Activated naive CD4-positive, alpha-beta T cell treated with anti-CD3 and anti-CD28 coated beads for 36 hours (primary cell): Measurements from ENCODE around the gene GDAP1L1. TPM values are rescaled to one million over a fixed set of nuclear protein-coding genes. Genes with fewer than 3 reads are reported as not detected.
A peak's percentile ranks its signal among the peaks of the same experiment; 100 is the strongest.
"Not testable (repeated sequence)": the region's sequence is repeated elsewhere in the genome, so short reads cannot be mapped to it uniquely, and the experiment has no call there.

Source experiments
- CTCF ChIA-PET: fragments of 350-600 bp; sonication (Branson Sonifier 250); formaldehyde crosslinking; loops from one replicate; lab custom pipeline; 2021; ENCODE audit warnings: antibody characterized with exemption; lab: Charles Lee
- DNase-seq: peaks from one replicate; pipeline ENCODE4 v3.0.0-alpha.2; 2020
- H3K27ac Mint-ChIP-seq: one replicate; pipeline ENCODE4 v1.8.0; 2021; ENCODE audit warnings: mild to moderate bottlenecking, mixed read lengths
- H3K27me3 Mint-ChIP-seq: one replicate; pipeline ENCODE4 v1.8.0; 2021; ENCODE audit warnings: low read depth, mixed read lengths
- H3K36me3 Mint-ChIP-seq: one replicate; pipeline ENCODE4 v1.8.0; 2021; ENCODE audit warnings: low read depth, mixed read lengths
- H3K4me1 Mint-ChIP-seq: one replicate; pipeline ENCODE4 v1.8.0; 2021; ENCODE audit warnings: low read depth, mixed read lengths
- H3K4me3 Mint-ChIP-seq: one replicate; pipeline ENCODE4 v1.8.0; 2021; ENCODE audit warnings: mild to moderate bottlenecking, moderate library complexity, mixed read lengths
- H3K9me3 Mint-ChIP-seq: one replicate; pipeline ENCODE4 v1.8.0; 2021; ENCODE audit warnings: mixed read lengths
- intact Hi-C: fragments of 100-400 bp; cut with micrococcal nuclease; formaldehyde crosslinking; loops from one replicate; pipeline ENCODE4 v1.15.1; 2023
- total RNA-seq, 2 experiments: library from RNA; stranded (reverse); gene quantifications; one replicate each; pipeline ENCODE4 v1.2.3, GENCODE V29; 2021

GDAP1L1 gene
- total RNA-seq, 2 experiments from 2014 or later, result 0.27 to 0.50 TPM

DNA sequence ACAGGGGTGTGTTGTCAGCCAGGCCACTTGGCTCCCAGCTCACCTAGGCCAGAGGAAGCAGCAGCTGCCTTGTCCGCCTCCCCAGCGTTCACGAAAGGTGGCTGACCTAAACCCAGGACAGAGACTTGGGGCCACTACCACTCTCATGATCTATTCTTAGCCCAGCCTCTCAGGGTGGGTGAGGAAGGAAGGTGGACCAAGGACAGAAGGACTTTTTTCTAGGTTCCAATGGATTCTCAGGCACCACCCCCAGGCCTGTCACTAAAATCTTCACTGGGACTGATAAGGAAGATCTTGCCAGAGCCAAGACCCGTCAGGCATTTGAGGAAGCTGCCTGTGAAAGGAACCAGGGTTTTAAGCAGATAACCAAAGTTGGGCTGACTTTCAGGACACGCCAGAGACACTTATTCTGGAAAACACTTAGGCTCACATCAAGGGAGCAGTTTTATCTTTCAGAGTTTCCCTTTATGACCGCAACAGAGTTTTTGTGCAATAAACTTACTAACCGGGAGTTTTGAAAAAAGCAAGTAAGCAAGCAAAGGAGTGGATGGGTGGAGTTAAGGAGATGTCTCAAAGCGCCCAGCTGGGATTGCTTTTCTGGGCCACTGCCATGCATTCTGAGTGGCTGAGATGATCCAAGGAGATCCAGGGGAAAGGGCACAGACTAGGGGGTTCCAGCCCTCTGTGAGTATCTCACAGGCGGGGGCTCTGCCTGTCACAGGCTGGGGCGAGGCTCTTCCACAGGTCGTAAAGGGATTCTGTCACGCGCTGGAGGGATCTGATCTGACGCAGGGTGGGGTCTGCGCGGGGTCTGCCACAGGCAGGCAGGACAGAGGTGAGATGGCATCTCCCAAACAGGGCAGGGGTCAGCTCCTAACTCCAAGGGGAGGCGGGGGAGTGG is 62.9 kb downstream of the GDAP1L1 start:
- intact Hi-C loops, result loop anchor here (5.0 to 10.0 kb wide), 3 partner anchors 152 to 305 kb away; partner anchors contain the start of gene TTPAL
- peak; percentile 24 for DNase-seq
- CTCF ChIA-PET, result interaction anchor here (0.6 to 9.3 kb wide), 16 partner anchors 12 to 301 kb away, joined by 3 to 377 read pairs (median 5); no protein-coding TSS in a partner anchor
- H3K36me3 Mint-ChIP-seq, result no peaks in the 10 kb centered on the region
- H3K9me3 Mint-ChIP-seq, result no peaks in the 10 kb centered on the region
- peak overlapping the region; percentile 90 for H3K4me3 Mint-ChIP-seq
- H3K4me1 Mint-ChIP-seq, result peaks cover 18% of the 10 kb centered on the region
- H3K27me3 Mint-ChIP-seq, result no peaks in the 10 kb centered on the region
- peak overlapping the region; percentile 76 for H3K27ac Mint-ChIP-seq

DNA sequence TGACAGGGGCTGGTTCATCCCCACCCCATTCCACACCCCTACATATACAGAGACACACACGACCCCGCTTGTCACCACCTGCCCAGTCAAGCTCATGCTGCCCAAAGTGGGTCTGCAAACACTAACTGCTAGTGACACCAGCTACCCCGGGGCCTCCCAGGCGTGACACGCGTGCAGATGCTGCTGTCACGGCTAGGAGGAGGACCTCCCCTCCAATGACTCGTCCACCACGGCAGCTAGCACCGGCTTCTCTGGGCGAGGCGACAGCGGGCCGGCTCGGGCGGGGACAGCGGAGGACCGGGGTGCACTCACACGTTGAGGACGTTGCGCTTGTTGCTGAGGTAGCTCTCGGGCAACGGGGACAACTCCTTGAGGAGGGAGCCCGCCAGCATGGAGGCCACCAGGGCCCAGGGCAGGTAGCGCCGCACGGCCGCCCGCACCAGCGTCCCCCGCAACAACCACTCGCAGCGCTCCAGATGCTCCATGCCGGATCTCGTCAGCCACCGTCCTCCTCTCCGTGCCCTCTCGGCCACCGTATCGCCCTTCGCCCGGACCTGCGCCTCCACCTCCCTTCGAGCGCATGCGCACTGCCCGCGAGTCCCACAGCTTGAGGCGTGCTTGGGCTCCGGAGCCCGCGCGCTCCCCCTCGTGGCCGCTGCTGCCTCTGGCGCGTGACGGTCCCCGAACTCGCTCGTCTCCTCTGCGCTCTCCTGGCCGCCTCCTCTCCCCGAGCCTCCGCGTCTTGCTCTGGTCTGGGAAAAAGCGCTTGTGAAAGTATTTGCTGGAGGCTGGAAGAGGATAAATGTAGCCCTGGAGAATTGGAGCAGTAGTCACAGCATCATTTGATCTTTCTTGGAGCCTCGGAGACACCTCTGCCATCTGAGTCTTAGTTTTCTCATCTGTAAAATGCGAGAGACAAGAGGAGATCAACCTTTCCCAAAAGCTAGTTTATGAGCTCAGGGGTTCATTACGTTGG is 63.8 kb downstream of the GDAP1L1 start, which contains the start of gene FITM2:
Gene FITM2, minus strand, starts transcription at position 539 of the 976 bp plus-strand sequence. Its CDS starts 54 bp downstream, at position 485.
- Mint-ChIP-seq H3K36me3 (no peaks in the 10 kb centered on the region), H3K27ac (peak within 1 kb of the TSS; percentile 76), H3K9me3 (no peaks in the 10 kb centered on the region), H3K4me3 (peak within 1 kb of the TSS; percentile 90), H3K4me1 (peaks cover 18% of the 10 kb centered on the region), H3K27me3 (no peaks in the 10 kb centered on the region)
- intact Hi-C loops, result loop anchor here (1.0 to 10.0 kb wide), 6 partner anchors 75 to 304 kb away; partner anchors contain the start of gene TTPAL
- DNase-seq, result peak; percentile 97
- CTCF ChIA-PET, result interaction anchor here (0.6 to 9.3 kb wide), 26 partner anchors 9 to 423 kb away, joined by 3 to 377 read pairs (median 4); no protein-coding TSS in a partner anchor

DNA sequence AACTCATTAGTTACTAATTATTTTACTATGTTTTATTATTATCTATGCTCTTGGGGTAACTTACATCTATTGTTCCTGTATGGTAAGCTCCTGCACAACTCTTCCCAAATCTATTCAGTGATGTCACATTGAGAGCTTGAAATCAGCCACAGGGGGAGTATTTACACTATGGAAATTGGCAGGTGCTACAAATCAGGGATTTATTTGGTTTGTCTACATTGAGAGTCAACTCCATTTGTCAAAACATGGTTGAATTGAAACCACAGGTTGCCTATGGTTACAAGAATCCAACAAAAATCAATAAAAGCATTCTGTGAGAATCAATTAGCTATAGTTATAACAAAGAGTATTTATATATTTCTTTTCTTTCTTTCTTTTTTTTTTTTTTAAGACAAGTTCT is 67.8 kb downstream of the GDAP1L1 start:
- no peak for DNase-seq
- CTCF ChIA-PET, result interaction anchor here (9.3 kb wide), 1 partner anchor 99 kb away, joined by 377 read pairs; no protein-coding TSS in a partner anchor
- intact Hi-C loops, result loop anchor here (5.0 to 10.0 kb wide), 3 partner anchors 147 to 300 kb away; partner anchors contain the start of gene TTPAL
- Mint-ChIP-seq H3K27ac (no peak overlapping the region), H3K9me3 (no peaks in the 10 kb centered on the region), H3K4me3 (no peak overlapping the region), H3K4me1 (peaks cover 11% of the 10 kb centered on the region), H3K36me3 (no peaks in the 10 kb centered on the region), H3K27me3 (no peaks in the 10 kb centered on the region)

DNA sequence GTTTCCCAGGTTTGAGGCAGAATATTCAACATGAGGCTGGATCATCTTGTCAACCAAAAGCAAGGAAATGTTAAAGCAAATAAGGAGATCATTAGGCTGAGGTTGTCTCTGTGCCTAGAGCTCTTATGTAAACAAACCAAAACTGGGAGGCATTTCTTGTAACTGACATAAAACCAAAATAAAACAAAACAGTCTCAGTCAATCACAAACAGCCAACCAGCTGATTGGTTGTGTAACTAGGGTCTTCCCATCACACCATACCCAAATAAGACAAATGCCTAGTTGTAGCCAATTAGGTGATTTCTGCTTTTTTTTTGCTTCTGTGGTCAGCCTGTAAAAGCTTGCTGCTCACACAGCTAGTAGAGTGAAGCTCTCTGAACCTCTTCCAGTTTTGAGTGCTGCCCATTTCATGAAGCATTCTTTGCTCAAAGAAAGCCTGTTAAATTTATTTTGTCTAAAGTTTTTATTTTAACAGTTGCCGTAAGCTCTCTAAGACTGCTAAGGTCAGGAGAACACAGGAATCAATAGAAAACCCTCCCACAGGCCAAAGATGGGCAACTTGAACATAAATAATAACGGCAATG is 72.8 kb downstream of the GDAP1L1 start:
- DNase-seq, result no peak
- Mint-ChIP-seq H3K27ac (no peak overlapping the region), H3K36me3 (no peaks in the 10 kb centered on the region), H3K4me1 (no peaks in the 10 kb centered on the region), H3K9me3 (no peaks in the 10 kb centered on the region), H3K4me3 (no peak overlapping the region), H3K27me3 (no peaks in the 10 kb centered on the region)
- intact Hi-C loops, result loop anchor here (10.0 kb wide), 1 partner anchor 295 kb away; no protein-coding TSS in a partner anchor
- CTCF ChIA-PET, result interaction anchor here (0.5 to 1.9 kb wide), 8 partner anchors 9 to 177 kb away, joined by 3 to 13 read pairs (median 4); partner anchors contain the start of gene FITM2

DNA sequence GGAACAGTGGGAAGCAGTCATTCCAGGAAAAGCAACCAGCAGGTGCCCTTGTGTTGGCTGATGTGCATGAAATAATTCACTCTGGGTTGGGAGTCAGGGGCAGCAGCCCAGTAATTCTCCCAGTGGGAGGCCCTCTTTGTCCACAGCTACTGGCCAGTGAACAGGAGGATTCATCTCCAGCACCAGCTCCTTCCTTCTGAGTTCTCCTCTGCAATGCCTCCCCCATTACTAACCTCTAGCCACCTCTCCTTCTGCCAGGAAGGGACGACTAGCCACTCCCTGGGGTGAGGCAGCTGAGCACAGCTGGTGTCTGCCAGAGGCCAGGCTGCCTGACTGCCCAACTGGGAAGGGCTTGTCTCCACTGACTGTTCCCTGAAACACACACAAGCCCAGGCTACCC is 77.2 kb downstream of the GDAP1L1 start:
- DNase-seq, result no peak
- intact Hi-C loops, result no loop called here
- no peaks in the 10 kb centered on the region for H3K36me3 Mint-ChIP-seq
- H3K27me3 Mint-ChIP-seq, result no peaks in the 10 kb centered on the region
- no peak overlapping the region for H3K27ac Mint-ChIP-seq
- H3K4me1 Mint-ChIP-seq, result no peaks in the 10 kb centered on the region
- H3K9me3 Mint-ChIP-seq, result no peaks in the 10 kb centered on the region
- no peak overlapping the region for H3K4me3 Mint-ChIP-seq
- CTCF ChIA-PET, result interaction anchor here (1.3 kb wide), 1 partner anchor 13 kb away, joined by 4 read pairs; the partner anchor contains the start of gene FITM2

DNA sequence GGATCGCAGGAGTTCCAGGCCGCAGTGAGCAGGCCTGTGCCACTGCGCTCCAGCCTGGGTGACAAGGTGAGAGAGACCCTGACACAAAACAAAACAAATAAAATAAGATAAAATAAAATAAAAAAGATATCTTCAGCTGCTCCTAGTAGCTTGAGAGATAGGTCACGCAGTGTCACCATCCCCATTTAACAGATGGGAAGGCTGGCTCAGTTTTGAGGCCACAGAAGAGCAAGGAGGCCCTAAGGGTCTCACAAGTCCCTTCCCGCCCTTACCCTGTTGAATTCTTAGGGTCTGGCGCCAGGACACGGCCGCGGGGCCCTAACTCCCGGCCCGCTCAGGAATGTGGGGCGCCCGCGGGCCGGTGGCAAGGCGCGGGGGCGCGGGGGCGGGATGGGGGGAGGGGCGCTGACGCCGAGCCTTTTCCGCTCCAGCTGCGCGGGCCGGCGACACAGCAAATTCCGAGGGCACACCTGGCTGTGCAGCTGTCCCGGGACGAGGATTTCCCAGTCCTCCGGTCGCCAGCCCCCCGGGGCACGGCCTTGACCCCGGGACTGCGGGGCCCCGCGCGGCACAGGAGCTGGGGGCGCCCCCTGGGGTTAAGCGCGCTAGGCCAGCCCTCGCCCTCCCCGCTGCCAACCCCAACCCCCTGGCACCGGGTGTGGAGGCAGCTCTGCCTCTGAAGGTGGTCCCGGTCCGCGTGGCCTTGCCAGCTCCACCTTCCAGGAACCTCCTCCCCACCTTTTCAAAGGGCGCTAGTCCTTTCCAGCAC is 79.5 kb downstream of the GDAP1L1 start:
- H3K27ac Mint-ChIP-seq, result no peak overlapping the region
- peak overlapping the region; percentile 18 for H3K4me3 Mint-ChIP-seq
- CTCF ChIA-PET, result interaction anchor here (1.0 to 3.6 kb wide), 4 partner anchors 8 to 284 kb away, joined by 3 to 20 read pairs (median 4); partner anchors contain the start of gene FITM2
- no peaks in the 10 kb centered on the region for H3K36me3 Mint-ChIP-seq
- H3K4me1 Mint-ChIP-seq, result no peaks in the 10 kb centered on the region
- H3K9me3 Mint-ChIP-seq, result no peaks in the 10 kb centered on the region
- no peaks in the 10 kb centered on the region for H3K27me3 Mint-ChIP-seq
- DNase-seq, result peak; percentile 23
- intact Hi-C loops, result no loop called here

DNA sequence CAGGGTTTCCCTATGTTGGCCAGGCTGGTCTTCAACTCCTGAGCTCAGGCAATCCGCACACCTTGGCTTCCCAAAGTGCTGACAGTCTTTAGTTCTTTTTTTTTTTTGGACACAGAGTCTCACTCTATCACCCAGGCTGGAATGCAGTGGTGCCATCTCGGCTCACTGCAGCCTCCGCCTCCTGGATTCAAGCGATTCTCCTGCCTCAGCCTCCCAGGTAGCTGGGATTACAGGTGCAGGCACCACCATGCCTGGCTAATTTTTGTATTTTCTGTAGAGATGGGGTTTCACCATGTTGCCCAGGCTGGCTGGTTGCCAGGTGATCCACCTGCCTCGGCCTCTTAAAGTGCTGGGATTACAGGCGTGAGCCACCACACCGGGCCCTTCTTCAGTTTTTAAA is 80.6 kb downstream of the GDAP1L1 start:
- H3K9me3 Mint-ChIP-seq, H3K27ac Mint-ChIP-seq, H3K27me3 Mint-ChIP-seq, DNase-seq, intact Hi-C loops, H3K4me3 Mint-ChIP-seq, H3K4me1 Mint-ChIP-seq, H3K36me3 Mint-ChIP-seq: not testable (repeated sequence)
- CTCF ChIA-PET, result interaction anchor here (0.9 to 3.6 kb wide), 3 partner anchors 16 to 112 kb away, joined by 3 to 20 read pairs (median 4); partner anchors contain the start of gene FITM2

DNA sequence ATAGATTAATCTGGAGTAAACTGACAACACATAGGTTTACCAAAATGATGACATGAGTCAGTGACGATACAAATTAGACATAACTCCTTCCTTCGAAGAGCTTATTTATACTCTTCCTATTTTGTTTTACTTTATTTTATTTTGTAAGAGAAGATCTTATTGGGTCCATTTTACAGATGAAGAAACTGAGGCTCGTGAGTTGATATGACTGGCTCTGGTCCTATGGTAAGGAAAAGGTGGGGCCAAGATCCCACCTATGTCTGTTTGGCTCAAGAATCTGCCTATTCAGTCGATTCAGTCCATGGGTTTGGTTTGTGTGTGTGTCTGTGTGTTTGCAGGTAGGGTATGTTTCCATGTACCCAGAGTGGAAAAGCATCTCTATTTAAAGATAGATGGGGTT is 81.3 kb downstream of the GDAP1L1 start:
- intact Hi-C loops, result no loop called here
- Mint-ChIP-seq H3K4me1 (no peaks in the 10 kb centered on the region), H3K36me3 (no peaks in the 10 kb centered on the region), H3K9me3 (no peaks in the 10 kb centered on the region), H3K4me3 (no peak overlapping the region), H3K27me3 (no peaks in the 10 kb centered on the region), H3K27ac (no peak overlapping the region)
- DNase-seq, result no peak
- CTCF ChIA-PET, result interaction anchor here (0.9 to 3.6 kb wide), 3 partner anchors 17 to 113 kb away, joined by 3 to 20 read pairs (median 4); partner anchors contain the start of gene FITM2
